ENCODE measurements around the gene HNRNPA0. TPM values are rescaled to one million over a fixed set of nuclear protein-coding genes. Genes with fewer than 3 reads are reported as not detected.

Gene HNRNPA0
- total and polyA plus RNA-seq, 9 of the 15 experiments (the other 6 are each of a cell fraction or from before 2014, with no cell fraction given), result 5.0 to 33.3 (median 10.7) TPM

DNA sequence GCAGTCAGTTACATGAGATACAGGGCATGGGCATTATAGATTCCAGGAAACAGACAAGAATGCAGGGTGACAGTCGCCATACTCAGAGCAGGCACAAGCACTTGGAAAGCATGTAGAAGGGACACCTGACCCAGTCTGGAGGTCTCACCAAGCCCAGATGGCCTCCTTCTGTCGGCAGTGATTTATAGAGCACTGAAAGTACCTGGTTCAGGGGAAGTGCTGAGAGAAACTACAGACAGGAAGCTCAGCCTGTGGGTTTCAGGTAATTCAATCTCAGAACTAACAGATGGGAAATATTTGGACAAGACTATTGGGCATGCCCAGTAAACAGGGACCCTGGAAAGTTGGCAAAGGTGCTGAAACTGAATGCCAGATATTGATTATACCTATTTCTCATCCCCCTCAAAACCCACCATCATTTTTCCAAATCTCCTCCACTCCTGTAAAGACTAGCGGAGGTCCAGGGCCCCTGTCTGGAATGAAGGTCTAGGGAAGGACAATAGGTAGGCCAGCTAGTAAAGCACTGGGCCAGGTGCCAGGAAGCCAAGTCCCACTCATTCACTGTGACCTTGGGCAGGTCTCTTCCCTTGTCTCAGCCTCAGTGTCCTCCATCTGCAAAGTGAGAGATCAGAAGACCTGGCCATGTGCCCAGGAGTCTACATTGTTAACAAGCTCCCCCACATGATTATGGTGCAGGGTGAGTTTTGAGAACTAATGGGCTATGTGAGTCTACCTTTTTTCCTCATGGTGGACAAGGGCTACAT lies 45.2 kb downstream of the HNRNPA0 start (continued):
- TF ChIP-seq, protein P1, sequence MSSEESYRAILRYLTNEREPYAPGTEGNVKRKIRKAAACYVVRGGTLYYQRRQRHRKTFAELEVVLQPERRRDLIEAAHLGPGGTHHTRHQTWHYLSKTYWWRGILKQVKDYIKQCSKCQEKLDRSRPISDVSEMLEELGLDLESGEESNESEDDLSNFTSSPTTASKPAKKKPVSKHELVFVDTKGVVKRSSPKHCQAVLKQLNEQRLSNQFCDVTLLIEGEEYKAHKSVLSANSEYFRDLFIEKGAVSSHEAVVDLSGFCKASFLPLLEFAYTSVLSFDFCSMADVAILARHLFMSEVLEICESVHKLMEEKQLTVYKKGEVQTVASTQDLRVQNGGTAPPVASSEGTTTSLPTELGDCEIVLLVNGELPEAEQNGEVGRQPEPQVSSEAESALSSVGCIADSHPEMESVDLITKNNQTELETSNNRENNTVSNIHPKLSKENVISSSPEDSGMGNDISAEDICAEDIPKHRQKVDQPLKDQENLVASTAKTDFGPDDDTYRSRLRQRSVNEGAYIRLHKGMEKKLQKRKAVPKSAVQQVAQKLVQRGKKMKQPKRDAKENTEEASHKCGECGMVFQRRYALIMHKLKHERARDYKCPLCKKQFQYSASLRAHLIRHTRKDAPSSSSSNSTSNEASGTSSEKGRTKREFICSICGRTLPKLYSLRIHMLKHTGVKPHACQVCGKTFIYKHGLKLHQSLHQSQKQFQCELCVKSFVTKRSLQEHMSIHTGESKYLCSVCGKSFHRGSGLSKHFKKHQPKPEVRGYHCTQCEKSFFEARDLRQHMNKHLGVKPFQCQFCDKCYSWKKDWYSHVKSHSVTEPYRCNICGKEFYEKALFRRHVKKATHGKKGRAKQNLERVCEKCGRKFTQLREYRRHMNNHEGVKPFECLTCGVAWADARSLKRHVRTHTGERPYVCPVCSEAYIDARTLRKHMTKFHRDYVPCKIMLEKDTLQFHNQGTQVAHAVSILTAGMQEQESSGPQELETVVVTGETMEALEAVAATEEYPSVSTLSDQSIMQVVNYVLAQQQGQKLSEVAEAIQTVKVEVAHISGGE (CRISPR knock-in tag; IDR thresholded peaks at IDR 0.05), result no peak
- TF ChIP-seq ZKSCAN3 (CRISPR knock-in tag; IDR thresholded peaks at IDR 0.05) (no peak), FOXM1 (IDR thresholded peaks at IDR 0.05; ENCODE audit: low read depth) (no peak), FOXM1 (CRISPR knock-in tag; IDR thresholded peaks at IDR 0.05; ENCODE audit: low read depth) (no peak), ZC3H4 (CRISPR knock-in tag; IDR thresholded peaks at IDR 0.05; ENCODE audit: borderline replicate concordance) (no peak), TEAD4 (IDR thresholded peaks at IDR 0.05; ENCODE audit: low read length) (no peak), TEAD4 (CRISPR knock-in tag; IDR thresholded peaks at IDR 0.05; ENCODE audit: borderline replicate concordance) (no peak), BRD4 (IDR thresholded peaks at IDR 0.05) (no peak), CBX8 (IDR thresholded peaks at IDR 0.05; ENCODE audit: borderline replicate concordance, extremely low read depth, low read depth, low read length, poor library complexity, severe bottlenecking) (no peak)
- TF ChIP-seq, protein P2, sequence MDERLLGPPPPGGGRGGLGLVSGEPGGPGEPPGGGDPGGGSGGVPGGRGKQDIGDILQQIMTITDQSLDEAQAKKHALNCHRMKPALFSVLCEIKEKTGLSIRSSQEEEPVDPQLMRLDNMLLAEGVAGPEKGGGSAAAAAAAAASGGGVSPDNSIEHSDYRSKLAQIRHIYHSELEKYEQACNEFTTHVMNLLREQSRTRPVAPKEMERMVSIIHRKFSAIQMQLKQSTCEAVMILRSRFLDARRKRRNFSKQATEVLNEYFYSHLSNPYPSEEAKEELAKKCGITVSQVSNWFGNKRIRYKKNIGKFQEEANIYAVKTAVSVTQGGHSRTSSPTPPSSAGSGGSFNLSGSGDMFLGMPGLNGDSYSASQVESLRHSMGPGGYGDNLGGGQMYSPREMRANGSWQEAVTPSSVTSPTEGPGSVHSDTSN (CRISPR knock-in tag; IDR thresholded peaks at IDR 0.05; ENCODE audit: low read depth), result no peak
- TF ChIP-seq, protein P2 (tag; conservative IDR thresholded peaks at IDR 0.05; ENCODE audit: low read depth), result no peak

All from K562 (cell line).